Activated CD8-positive, alpha-beta T cell treated with anti-CD3 and anti-CD28 coated beads, Interleukin-2, amount 10 ng/mL, durations not matched to agents 7 days and 5 days (primary cell): ENCODE results near the gene IGLL5. TPM values are rescaled to one million over a fixed set of nuclear protein-coding genes. Genes with fewer than 3 reads are reported as not detected.

Experiments
- ATAC-seq: fragments of 150-1000 bp; cut with Tn5 transposase; one replicate; pipeline ENCODE4 v1.10.0; 2021; ENCODE audit warnings: moderate library complexity
- CTCF ChIA-PET: fragments of 350-600 bp; sonication (Branson Sonifier 250); formaldehyde crosslinking; loops from one replicate; lab custom pipeline; 2021; ENCODE audit warnings: antibody characterized with exemption; lab: Charles Lee
- POLR2A ChIA-PET: fragments of 350-600 bp; sonication (Branson Sonifier 250); formaldehyde crosslinking; loops from one replicate; lab custom pipeline; 2021; ENCODE audit warnings: antibody characterized with exemption; lab: Charles Lee
- DNase-seq: peaks from one replicate; pipeline ENCODE4 v3.0.0-alpha.2; 2020
- H3K27ac Mint-ChIP-seq: one replicate; pipeline ENCODE4 v1.8.0; 2021; ENCODE audit warnings: mild to moderate bottlenecking, mixed read lengths
- H3K27me3 Mint-ChIP-seq: one replicate; pipeline ENCODE4 v1.8.0; 2021; ENCODE audit warnings: low read depth, mixed read lengths
- H3K36me3 Mint-ChIP-seq: one replicate; pipeline ENCODE4 v1.8.0; 2021; ENCODE audit warnings: low read depth, mixed read lengths
- H3K4me1 Mint-ChIP-seq: one replicate; pipeline ENCODE4 v1.8.0; 2021; ENCODE audit warnings: low read depth, mixed read lengths
- H3K4me3 Mint-ChIP-seq: one replicate; pipeline ENCODE4 v1.8.0; 2021; ENCODE audit warnings: mild to moderate bottlenecking, mixed read lengths
- H3K9me3 Mint-ChIP-seq: one replicate; pipeline ENCODE4 v1.8.0; 2022; ENCODE audit warnings: mixed read lengths; ENCODE audit not compliant: insufficient read depth
- total RNA-seq, 2 experiments: library from RNA; stranded (reverse); gene quantifications; one replicate each; pipeline ENCODE4 v1.2.3, GENCODE V29; 2021

IGLL5 gene
- total RNA-seq, 2 experiments from 2014 or later, result not detected

GRCh38 chr22:22914726-22915669 is 27.4 kb downstream of the IGLL5 start:
- no peak for ATAC-seq

GRCh38 chr22:22915670-22916035 is 28.0 kb downstream of the IGLL5 start:
- CTCF ChIA-PET, result interaction anchor here (0.6 to 1.0 kb wide), 2 partner anchors 26 to 162 kb away, joined by 3 read pairs; no protein-coding TSS in a partner anchor

More at GRCh38 chr22:22914726-22915669, 27.4 kb downstream of the IGLL5 start:
- no peaks in the 10 kb centered on the region for H3K4me1 Mint-ChIP-seq
- H3K9me3 Mint-ChIP-seq, result no peaks in the 10 kb centered on the region
- ChIA-PET POLR2A (no interaction called here), CTCF (interaction anchor here (0.6 to 1.0 kb wide), 2 partner anchors 27 to 162 kb away, joined by 3 read pairs; no protein-coding TSS in a partner anchor)
- H3K27ac Mint-ChIP-seq, result no peak overlapping the region
- H3K36me3 Mint-ChIP-seq, result no peaks in the 10 kb centered on the region
- no peak for DNase-seq
- no peak overlapping the region for H3K4me3 Mint-ChIP-seq
- H3K27me3 Mint-ChIP-seq, result peaks cover 8% of the 10 kb centered on the region

GRCh38 chr22:22916215-22916951 is 28.8 kb downstream of the IGLL5 start:
- Mint-ChIP-seq H3K36me3 (no peaks in the 10 kb centered on the region), H3K27me3 (peaks cover 5% of the 10 kb centered on the region), H3K4me3 (no peak overlapping the region), H3K27ac (no peak overlapping the region), H3K9me3 (no peaks in the 10 kb centered on the region), H3K4me1 (no peaks in the 10 kb centered on the region)
- ChIA-PET POLR2A (no interaction called here), CTCF (no interaction called here)
- ATAC-seq (no peak), DNase-seq (no peak)

More at GRCh38 chr22:22915670-22916035, 28.0 kb downstream of the IGLL5 start:
- Mint-ChIP-seq H3K27ac (no peak overlapping the region), H3K4me1 (no peaks in the 10 kb centered on the region), H3K27me3 (peaks cover 6% of the 10 kb centered on the region), H3K36me3 (no peaks in the 10 kb centered on the region), H3K9me3 (no peaks in the 10 kb centered on the region), H3K4me3 (no peak overlapping the region)
- no peak for DNase-seq
- ATAC-seq, result no peak
- POLR2A ChIA-PET, result no interaction called here

- CTCF ChIA-PET, result interaction anchor here (1.0 kb wide), 1 partner anchor 38 kb away, joined by 4 read pairs; no protein-coding TSS in a partner anchor
- DNase-seq (no peak), ATAC-seq (no peak)
- peaks cover 2% of the 10 kb centered on the region for H3K27me3 Mint-ChIP-seq
- POLR2A ChIA-PET, result no interaction called here
- no peaks in the 10 kb centered on the region for H3K4me1 Mint-ChIP-seq
- no peaks in the 10 kb centered on the region for H3K9me3 Mint-ChIP-seq
- no peak overlapping the region for H3K27ac Mint-ChIP-seq
- no peak overlapping the region for H3K4me3 Mint-ChIP-seq
- no peaks in the 10 kb centered on the region for H3K36me3 Mint-ChIP-seq
Observed at GRCh38 chr22:22916952-22917290, 29.3 kb downstream of the IGLL5 start.

- no peaks in the 10 kb centered on the region for H3K4me1 Mint-ChIP-seq
- ATAC-seq, result no peak
- CTCF ChIA-PET, result interaction anchor here (1.0 kb wide), 1 partner anchor 37 kb away, joined by 4 read pairs; no protein-coding TSS in a partner anchor
- no peaks in the 10 kb centered on the region for H3K9me3 Mint-ChIP-seq
- no peak for DNase-seq
- POLR2A ChIA-PET, result no interaction called here
- no peak overlapping the region for H3K27ac Mint-ChIP-seq
- peaks cover 2% of the 10 kb centered on the region for H3K27me3 Mint-ChIP-seq
- no peaks in the 10 kb centered on the region for H3K36me3 Mint-ChIP-seq
- no peak overlapping the region for H3K4me3 Mint-ChIP-seq
Observed at GRCh38 chr22:22917377-22917776, 29.8 kb downstream of the IGLL5 start.

- no peak overlapping the region for H3K4me3 Mint-ChIP-seq
- no peak for DNase-seq
- POLR2A ChIA-PET, result no interaction called here
- no peak overlapping the region for H3K27ac Mint-ChIP-seq
- CTCF ChIA-PET, result no interaction called here
- no peaks in the 10 kb centered on the region for H3K9me3 Mint-ChIP-seq
- peaks cover 2% of the 10 kb centered on the region for H3K27me3 Mint-ChIP-seq
- ATAC-seq, result no peak
- H3K36me3 Mint-ChIP-seq, result no peaks in the 10 kb centered on the region
- no peaks in the 10 kb centered on the region for H3K4me1 Mint-ChIP-seq
Observed at GRCh38 chr22:22918297-22918965, 30.8 kb downstream of the IGLL5 start.

- ChIA-PET CTCF (no interaction called here), POLR2A (no interaction called here)
- DNase-seq, result no peak
Observed at GRCh38 chr22:22919041-22919440, 31.4 kb downstream of the IGLL5 start.

GRCh38 chr22:22920104-22920654 is 32.6 kb downstream of the IGLL5 start:
- no peak for DNase-seq
- H3K9me3 Mint-ChIP-seq, result no peaks in the 10 kb centered on the region
- CTCF ChIA-PET, result no interaction called here
- no peaks in the 10 kb centered on the region for H3K27me3 Mint-ChIP-seq
- H3K4me3 Mint-ChIP-seq, result no peak overlapping the region
- POLR2A ChIA-PET, result no interaction called here
- no peaks in the 10 kb centered on the region for H3K4me1 Mint-ChIP-seq
- H3K36me3 Mint-ChIP-seq, result no peaks in the 10 kb centered on the region
- no peak overlapping the region for H3K27ac Mint-ChIP-seq
- no peak for ATAC-seq

More at GRCh38 chr22:22919041-22919440, 31.4 kb downstream of the IGLL5 start:
- no peak for ATAC-seq
- Mint-ChIP-seq H3K36me3 (no peaks in the 10 kb centered on the region), H3K4me1 (no peaks in the 10 kb centered on the region), H3K27ac (no peak overlapping the region), H3K4me3 (no peak overlapping the region), H3K9me3 (no peaks in the 10 kb centered on the region), H3K27me3 (peaks cover 2% of the 10 kb centered on the region)

- no peaks in the 10 kb centered on the region for H3K27me3 Mint-ChIP-seq
- no peaks in the 10 kb centered on the region for H3K36me3 Mint-ChIP-seq
- DNase-seq, result no peak
- ChIA-PET CTCF (interaction anchor here (0.9 to 1.1 kb wide), 2 partner anchors 37 to 114 kb away, joined by 3 read pairs; no protein-coding TSS in a partner anchor), POLR2A (interaction anchor here (0.6 kb wide), 1 partner anchor 252 kb away, joined by 3 read pairs; no protein-coding TSS in a partner anchor)
- H3K27ac Mint-ChIP-seq, result no peak overlapping the region
- no peaks in the 10 kb centered on the region for H3K9me3 Mint-ChIP-seq
- no peak overlapping the region for H3K4me3 Mint-ChIP-seq
- H3K4me1 Mint-ChIP-seq, result no peaks in the 10 kb centered on the region
- no peak for ATAC-seq
Observed at GRCh38 chr22:22920910-22921550, 33.4 kb downstream of the IGLL5 start.

GRCh38 chr22:22921575-22921974 is 34.0 kb downstream of the IGLL5 start:
- Mint-ChIP-seq H3K4me3 (no peak overlapping the region), H3K4me1 (peaks cover 1% of the 10 kb centered on the region), H3K27me3 (no peaks in the 10 kb centered on the region), H3K27ac (no peak overlapping the region), H3K9me3 (no peaks in the 10 kb centered on the region), H3K36me3 (no peaks in the 10 kb centered on the region)
- no peak for DNase-seq
- ATAC-seq, result no peak
- ChIA-PET POLR2A (interaction anchor here (0.6 kb wide), 1 partner anchor 251 kb away, joined by 3 read pairs; no protein-coding TSS in a partner anchor), CTCF (interaction anchor here (0.9 to 1.1 kb wide), 2 partner anchors 37 to 115 kb away, joined by 3 read pairs; no protein-coding TSS in a partner anchor)
